NCI-H82 (cell line): Measurements from ENCODE around the gene ZNF423.

Source experiments
- DNase-seq: peaks from one replicate; lab custom pipeline; 2025; lab: John Stamatoyannopoulos, UW

ZNF423 gene

GRCh38 chr16:49491771-49492761 lies 363.8 kb downstream of the ZNF423 start:
- DNase-seq: peak; percentile 62

GRCh38 chr16:49491106-49491670 lies 364.7 kb downstream of the ZNF423 start:
- peak; percentile 16 for DNase-seq

GRCh38 chr16:49490321-49490705 lies 365.6 kb downstream of the ZNF423 start:
- DNase-seq: peak; percentile 58

GRCh38 chr16:49489686-49490320 lies 366.1 kb downstream of the ZNF423 start:
- DNase-seq: no peak

GRCh38 chr16:49488740-49489525 lies 367.0 kb downstream of the ZNF423 start:
- DNase-seq: no peak

GRCh38 chr16:49488336-49488735 lies 367.6 kb downstream of the ZNF423 start:
- no peak for DNase-seq

GRCh38 chr16:49487746-49488145 lies 368.2 kb downstream of the ZNF423 start:
- DNase-seq: no peak

GRCh38 chr16:49486400-49486799 lies 369.5 kb downstream of the ZNF423 start:
- no peak for DNase-seq

- DNase-seq: no peak
Observed at GRCh38 chr16:49485663-49486062, 370.2 kb downstream of the ZNF423 start.

GRCh38 chr16:49484936-49485335 lies 371.0 kb downstream of the ZNF423 start:
- DNase-seq: no peak

- peak; percentile 62 for DNase-seq
Observed at GRCh38 chr16:49484451-49484849, 371.5 kb downstream of the ZNF423 start.

- DNase-seq: no peak
Observed at GRCh38 chr16:49483651-49484450, 372.1 kb downstream of the ZNF423 start.

- no peak for DNase-seq
Observed at GRCh38 chr16:49483251-49483650, 372.7 kb downstream of the ZNF423 start.

GRCh38 chr16:49482690-49483089 lies 373.2 kb downstream of the ZNF423 start:
- DNase-seq: no peak

GRCh38 chr16:49478616-49479015 lies 377.3 kb downstream of the ZNF423 start:
- DNase-seq: no peak

- no peak for DNase-seq
Observed at GRCh38 chr16:49478107-49478506, 377.8 kb downstream of the ZNF423 start.

GRCh38 chr16:49477250-49477895 lies 378.5 kb downstream of the ZNF423 start:
- DNase-seq: no peak

- DNase-seq: peak; percentile 34
Observed at GRCh38 chr16:49474741-49475140, 381.2 kb downstream of the ZNF423 start.

GRCh38 chr16:49473773-49474172 lies 382.1 kb downstream of the ZNF423 start:
- DNase-seq: no peak

- DNase-seq: peak; percentile 24
Observed at GRCh38 chr16:49473131-49473530, 382.8 kb downstream of the ZNF423 start.

GRCh38 chr16:49472598-49472997 lies 383.3 kb downstream of the ZNF423 start:
- peak; percentile 39 for DNase-seq
